B cell (primary cell): Measurements from ENCODE around the gene CACNA2D1. TPM values are rescaled to one million over a fixed set of nuclear protein-coding genes. Genes with fewer than 3 reads are reported as not detected.

ENCODE experiments used
- ATAC-seq: fragments of 200-7000 bp; cut with Tn5 transposase; one replicate; pipeline ENCODE4 v1.10.0; 2021; ENCODE audit warnings: low read depth, mild to moderate bottlenecking, moderate number of reproducible peaks, moderate library complexity
- CTCF ChIA-PET: fragments of 350-600 bp; sonication (Branson Sonifier 250); formaldehyde crosslinking; loops from one replicate; lab custom pipeline; 2021; ENCODE audit warnings: antibody characterized with exemption, inconsistent platforms; lab: Charles Lee
- POLR2A ChIA-PET: fragments of 350-600 bp; sonication (Branson Sonifier 250); formaldehyde crosslinking; loops from one replicate; lab custom pipeline; 2021; ENCODE audit warnings: antibody characterized with exemption; lab: Charles Lee
- DNase-seq: peaks from one replicate; pipeline ENCODE4 v3.0.0; 2013
- H2AFZ ChIP-seq: 2 replicates; pipeline ENCODE4 v1.6.1; 2012; ENCODE audit warnings: mild to moderate bottlenecking, low read depth, low read length; ENCODE audit not compliant: insufficient read depth, poor library complexity, severe bottlenecking
- H3K27ac ChIP-seq, 2 donors: 1 replicate in 1 of 2; 2 replicates in 1 of 2; pipeline ENCODE4 v1.5.1; 2012 to 2013; ENCODE audit warnings: low read length in 2 of 2, mild to moderate bottlenecking in 2 of 2, moderate library complexity in 1 of 2
- H3K27me3 ChIP-seq, 4 experiments: fragments of 200-600 bp in 1 of 4; sonication (generic) in 1 of 4; replicated peaks in 1 of 4; 1 replicate in 2 of 4; 2 replicates in 2 of 4; pipeline versions ENCODE4 v1.6.1 to v1.7.0; 2013 to 2016; ENCODE audit warnings: low read length in 3 of 4, mild to moderate bottlenecking in 2 of 4, mixed read lengths in 1 of 4, moderate library complexity in 1 of 4; ENCODE audit not compliant: insufficient read depth in 4 of 4, control insufficient read depth in 3 of 4; ENCODE audit errors: control extremely low read depth in 1 of 4
- H3K36me3 ChIP-seq, 2 experiments: replicated peaks in 1 of 2; 1 replicate in 1 of 2; 2 replicates in 1 of 2; pipeline versions ENCODE4 v1.6.1 to v1.7.1; 2013; ENCODE audit warnings: low read length in 1 of 2; ENCODE audit not compliant: insufficient read depth in 2 of 2, control insufficient read depth in 1 of 2; ENCODE audit errors: control extremely low read depth in 1 of 2, extremely low read depth in 1 of 2
- H3K4me1 ChIP-seq, 2 donors: fragments of 200-600 bp in 1 of 2; sonication (generic) in 1 of 2; 1 replicate in 1 of 2; 2 replicates in 1 of 2; pipeline versions ENCODE4 v1.5.1 to v1.6.1; 2013 to 2017; ENCODE audit warnings: low read length in 2 of 2; ENCODE audit not compliant: control insufficient read depth in 2 of 2, insufficient read depth in 2 of 2
- H3K4me2 ChIP-seq: replicated peaks from 2 replicates; pipeline ENCODE3; 2012; ENCODE audit warnings: mild to moderate bottlenecking, low read depth, low read length; ENCODE audit not compliant: poor library complexity, severe bottlenecking
- H3K4me3 ChIP-seq, 5 experiments: fragments of 200-600 bp in 1 of 5; sonication (generic) in 1 of 5; 1 replicate in 3 of 5; 2 replicates in 2 of 5; pipeline versions ENCODE4 v1.5.1 to v1.7.0; 2011 to 2016; ENCODE audit warnings: low read length in 4 of 5, mild to moderate bottlenecking in 4 of 5, low read depth in 2 of 5, control low read depth in 1 of 5, moderate library complexity in 1 of 5; ENCODE audit not compliant: insufficient read depth in 1 of 5; ENCODE audit errors: control extremely low read depth in 1 of 5, extremely low read depth in 1 of 5
- H3K79me2 ChIP-seq: fragments of 200-600 bp; sonication (generic); one replicate; pipeline ENCODE4 v1.6.0; 2016; ENCODE audit warnings: low read length; ENCODE audit not compliant: control insufficient read depth, insufficient read depth
- H3K9ac ChIP-seq: fragments of 200-600 bp; sonication (generic); 2 replicates; pipeline ENCODE4 v1.6.1; 2017; ENCODE audit warnings: mild to moderate bottlenecking, low read length, moderate library complexity
- H3K9me3 ChIP-seq, 3 donors: one replicate each; pipeline versions ENCODE4 v1.6.1 to v1.7.1; 2013; ENCODE audit warnings: low read length in 2 of 3; ENCODE audit not compliant: control insufficient read depth in 2 of 3, insufficient read depth in 1 of 3; ENCODE audit errors: control extremely low read depth in 1 of 3
- H4K20me1 ChIP-seq: 2 replicates; pipeline ENCODE4 v1.6.0; 2012; ENCODE audit warnings: mild to moderate bottlenecking, low read length; ENCODE audit not compliant: insufficient read depth, control insufficient read depth, poor library complexity, severe bottlenecking
- H3K27ac Mint-ChIP-seq: one replicate; pipeline ENCODE4 v1.8.0; 2021; ENCODE audit warnings: mixed read lengths
- H3K27me3 Mint-ChIP-seq: one replicate; pipeline ENCODE4 v1.8.0; 2021; ENCODE audit warnings: mixed read lengths
- H3K4me1 Mint-ChIP-seq: one replicate; pipeline ENCODE4 v1.8.0; 2021; ENCODE audit warnings: mixed read lengths
- H3K4me3 Mint-ChIP-seq: one replicate; pipeline ENCODE4 v1.8.0; 2021; ENCODE audit warnings: mixed read lengths
- H3K9me3 Mint-ChIP-seq: one replicate; pipeline ENCODE4 v1.8.0; 2022; ENCODE audit warnings: mixed read lengths; ENCODE audit not compliant: insufficient read depth
- EZH2 ChIP-seq: IDR thresholded peaks from 2 replicates; pipeline ENCODE4 v1.6.1; 2012; ENCODE audit warnings: borderline replicate concordance, low read depth, mild to moderate bottlenecking, moderate library complexity, low read length; ENCODE audit not compliant: insufficient read depth, poor library complexity, severe bottlenecking
- WGBS: methylation state at CpG from one replicate; pipeline ENCODE4 v1.1.5; 2013; ENCODE audit warnings: missing lambda C conversion rate; ENCODE audit not compliant: insufficient coverage; 5-methylcytosine and 5-hydroxymethylcytosine counted together
- intact Hi-C: fragments of 100-400 bp; cut with micrococcal nuclease; formaldehyde crosslinking; loops from one replicate; pipeline ENCODE4 v1.10.0; 2022
- polyA plus RNA-seq: library from polyadenylated mRNA; depleted of rRNA; stranded (reverse); fragments of >200 nt; gene quantifications from 2 replicates; pipeline ENCODE4 v1.2.3, GENCODE V29; 2012
- total RNA-seq, 2 donors: library from RNA; stranded (reverse); fragments of 120-200 nt in 1 of 2; gene quantifications; 1 replicate in 1 of 2; 2 replicates in 1 of 2; pipeline versions ENCODE4 v1.2.3 to v1.2.4, GENCODE V29; 2013 to 2022
- TF ChIP-seq, protein P1 (sequence below): fragments of 200-600 bp; IDR thresholded peaks from one replicate; pipeline ENCODE4 v1.8.0; 2022; ENCODE audit warnings: antibody characterized with exemption, mild to moderate bottlenecking

CACNA2D1 gene
- total and polyA plus RNA-seq, 2 donors (not counting 1 experiment from before 2014, with no cell fraction given) = not detected

- DNase-seq (no peak), ATAC-seq (no peak)
- no peak overlapping the region for H3K4me3 Mint-ChIP-seq
- no peaks in the 10 kb centered on the region for H3K79me2 ChIP-seq
- no peak for TF ChIP-seq EZH2
- TF ChIP-seq, protein P1, sequence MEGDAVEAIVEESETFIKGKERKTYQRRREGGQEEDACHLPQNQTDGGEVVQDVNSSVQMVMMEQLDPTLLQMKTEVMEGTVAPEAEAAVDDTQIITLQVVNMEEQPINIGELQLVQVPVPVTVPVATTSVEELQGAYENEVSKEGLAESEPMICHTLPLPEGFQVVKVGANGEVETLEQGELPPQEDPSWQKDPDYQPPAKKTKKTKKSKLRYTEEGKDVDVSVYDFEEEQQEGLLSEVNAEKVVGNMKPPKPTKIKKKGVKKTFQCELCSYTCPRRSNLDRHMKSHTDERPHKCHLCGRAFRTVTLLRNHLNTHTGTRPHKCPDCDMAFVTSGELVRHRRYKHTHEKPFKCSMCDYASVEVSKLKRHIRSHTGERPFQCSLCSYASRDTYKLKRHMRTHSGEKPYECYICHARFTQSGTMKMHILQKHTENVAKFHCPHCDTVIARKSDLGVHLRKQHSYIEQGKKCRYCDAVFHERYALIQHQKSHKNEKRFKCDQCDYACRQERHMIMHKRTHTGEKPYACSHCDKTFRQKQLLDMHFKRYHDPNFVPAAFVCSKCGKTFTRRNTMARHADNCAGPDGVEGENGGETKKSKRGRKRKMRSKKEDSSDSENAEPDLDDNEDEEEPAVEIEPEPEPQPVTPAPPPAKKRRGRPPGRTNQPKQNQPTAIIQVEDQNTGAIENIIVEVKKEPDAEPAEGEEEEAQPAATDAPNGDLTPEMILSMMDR = no peak
- ChIA-PET CTCF (no interaction called here), POLR2A (no interaction called here)
- H3K9me3 ChIP-seq = no peaks in the 10 kb centered on the region
- H3K4me1 ChIP-seq = no peaks in the 10 kb centered on the region
- no peaks in the 10 kb centered on the region for H4K20me1 ChIP-seq
- H3K27me3 Mint-ChIP-seq = no peaks in the 10 kb centered on the region
- no peak overlapping the region for H2AFZ ChIP-seq
- H3K9ac ChIP-seq = no peak overlapping the region
- no peak overlapping the region for H3K4me2 ChIP-seq
- no peak overlapping the region for H3K27ac ChIP-seq
- intact Hi-C loops = no loop called here
- H3K36me3 ChIP-seq = no peaks in the 10 kb centered on the region
- no peak overlapping the region for H3K4me3 ChIP-seq
- no peaks in the 10 kb centered on the region for H3K27me3 ChIP-seq
- no peak overlapping the region for H3K27ac Mint-ChIP-seq
- H3K4me1 Mint-ChIP-seq = no peaks in the 10 kb centered on the region
- no peaks in the 10 kb centered on the region for H3K9me3 Mint-ChIP-seq
- no CpG with 5 or more reads among the region's 1 CpG for WGBS
Measured at GRCh38 chr7:82109288-82109687, 334.3 kb downstream of the CACNA2D1 start.

- H3K27me3 ChIP-seq = no peaks in the 10 kb centered on the region
- ChIA-PET POLR2A (no interaction called here), CTCF (no interaction called here)
- no CpG with 5 or more reads among the region's 3 CpGs for WGBS
- Mint-ChIP-seq H3K27me3 (no peaks in the 10 kb centered on the region), H3K27ac (no peak overlapping the region), H3K4me3 (no peak overlapping the region), H3K4me1 (no peaks in the 10 kb centered on the region), H3K9me3 (no peaks in the 10 kb centered on the region)
- no peak overlapping the region for H3K9ac ChIP-seq
- no peaks in the 10 kb centered on the region for H3K9me3 ChIP-seq
- TF ChIP-seq EZH2 = no peak
- TF ChIP-seq, protein P1 = no peak
- no peak overlapping the region for H2AFZ ChIP-seq
- no peaks in the 10 kb centered on the region for H3K79me2 ChIP-seq
- H3K27ac ChIP-seq = no peak overlapping the region
- no peaks in the 10 kb centered on the region for H3K4me1 ChIP-seq
- ATAC-seq (no peak), DNase-seq (no peak)
- no peak overlapping the region for H3K4me2 ChIP-seq
- H3K36me3 ChIP-seq = no peaks in the 10 kb centered on the region
- H3K4me3 ChIP-seq = no peak overlapping the region
- intact Hi-C loops = no loop called here
- no peaks in the 10 kb centered on the region for H4K20me1 ChIP-seq
Measured at GRCh38 chr7:82106201-82106600, 337.4 kb downstream of the CACNA2D1 start.
